ENCODE measurements around the gene CHRNG. TPM values are rescaled to one million over a fixed set of nuclear protein-coding genes. Genes with fewer than 3 reads are reported as not detected.

Gene CHRNG
- total RNA-seq, 8 experiments from 2014 or later = 0.38 to 2.4 (median 0.93) TPM

Other genes with a start within 250 kb of the CHRNG start
- gene ALPP, start 160.9 kb upstream of the CHRNG start, total RNA-seq = 1 to 10 TPM in 1 of 8 experiments, under 1 TPM in 5, not detected in 2; 0.05 to 1.6 (median 0.30) TPM
- under 1 TPM in 5 of 8 experiments, not detected in 3; 0.10 to 0.38 (median 0.21) TPM for gene ALPG, start 132.8 kb upstream of the CHRNG start, total RNA-seq
- gene ALPI, start 83.5 kb upstream of the CHRNG start, total RNA-seq = under 1 TPM in 5 of 8 experiments, not detected in 3; 0.10 to 0.42 (median 0.18) TPM
- 10 to 100 TPM in 5 of 8 experiments, under 1 TPM in 2, not detected in 1; 0.13 to 83.3 (median 30.6) TPM for gene ECEL1, start 51.9 kb upstream of the CHRNG start, total RNA-seq
- gene PRSS56, start 19.3 kb upstream of the CHRNG start, total RNA-seq = 1 to 10 TPM in 1 of 8 experiments, under 1 TPM in 5, not detected in 2; 0.08 to 1.9 (median 0.58) TPM
- gene CHRND, start 13.5 kb upstream of the CHRNG start, total RNA-seq = under 1 TPM in 7 of 8 experiments, not detected in 1; 0.05 to 0.62 (median 0.21) TPM
- gene TIGD1, start 10.9 kb downstream of the CHRNG start, total RNA-seq = 10 to 100 TPM in 6 of 8 experiments, 1 to 10 TPM in 2; 6.6 to 20.3 (median 11.5) TPM
- gene EIF4E2, start 11.0 kb downstream of the CHRNG start, total RNA-seq = 10 to 100 TPM; 49.0 to 81.3 (median 73.7) TPM
- gene EFHD1, start 93.9 kb downstream of the CHRNG start, total RNA-seq = 10 to 100 TPM in 1 of 8 experiments, 1 to 10 TPM in 6, under 1 TPM in 1; 0.92 to 22.1 (median 3.4) TPM
- gene GIGYF2, start 157.6 kb downstream of the CHRNG start, total RNA-seq = 10 to 100 TPM; 43.9 to 74.2 (median 53.6) TPM
- gene KCNJ13, start 236.9 kb downstream of the CHRNG start, total RNA-seq = 1 to 10 TPM; 1.0 to 7.9 (median 1.9) TPM

Measured in motor neuron (in vitro differentiated cells).